H9 (cell line): ENCODE data around the gene WDR70. TPM values are rescaled to one million over a fixed set of nuclear protein-coding genes. Genes with fewer than 3 reads are reported as not detected.

Experiments used
- DNase-seq: peaks from one replicate; pipeline ENCODE4 v3.0.0-alpha.2; 2017
- H2AFZ ChIP-seq: one replicate; pipeline ENCODE4 v1.6.1; 2013; ENCODE audit warnings: mild to moderate bottlenecking, low read length, control low read depth, moderate library complexity
- H2AK5ac ChIP-seq: 2 replicates; pipeline ENCODE4 v1.6.1; 2013; ENCODE audit warnings: low read length, control low read depth, mixed read lengths; ENCODE audit not compliant: insufficient read length
- H2BK120ac ChIP-seq: one replicate; pipeline ENCODE4 v1.6.1; 2013; ENCODE audit warnings: low read depth, mild to moderate bottlenecking, low read length, control low read depth, inconsistent platforms; ENCODE audit not compliant: poor library complexity, severe bottlenecking
- H2BK12ac ChIP-seq: 2 replicates; pipeline ENCODE4 v1.6.1; 2013; ENCODE audit warnings: low read length, control low read depth, mixed read lengths, low read depth; ENCODE audit not compliant: insufficient read length
- H2BK15ac ChIP-seq: 2 replicates; pipeline ENCODE4 v1.6.1; 2013; ENCODE audit warnings: low read depth, low read length, control low read depth
- H2BK20ac ChIP-seq: one replicate; pipeline ENCODE4 v1.6.1; 2013; ENCODE audit warnings: low read depth, mild to moderate bottlenecking, low read length, control low read depth, inconsistent platforms; ENCODE audit not compliant: poor library complexity, severe bottlenecking
- H2BK5ac ChIP-seq: 2 replicates; pipeline ENCODE4 v1.6.1; 2013; ENCODE audit warnings: low read length, control low read depth, mixed read lengths; ENCODE audit not compliant: insufficient read length
- H3K14ac ChIP-seq: 2 replicates; pipeline ENCODE4 v1.6.1; 2013; ENCODE audit warnings: low read length, control low read depth; ENCODE audit not compliant: insufficient read depth
- H3K18ac ChIP-seq: 2 replicates; pipeline ENCODE4 v1.6.1; 2013; ENCODE audit warnings: low read depth, mild to moderate bottlenecking, mixed read lengths, low read length, control low read depth; ENCODE audit not compliant: insufficient read length
- H3K23ac ChIP-seq: 2 replicates; pipeline ENCODE4 v1.6.1; 2013; ENCODE audit warnings: low read length, control low read depth, mixed read lengths, low read depth; ENCODE audit not compliant: insufficient read length
- H3K23me2 ChIP-seq: 2 replicates; pipeline ENCODE4 v1.6.1; 2013; ENCODE audit warnings: low read depth, mild to moderate bottlenecking, mixed read lengths, low read length, control low read depth; ENCODE audit not compliant: insufficient read length, poor library complexity, severe bottlenecking
- H3K27ac ChIP-seq: 2 replicates; pipeline ENCODE4 v1.5.1; 2013; ENCODE audit warnings: low read length, control low read depth, mixed read lengths, low read depth; ENCODE audit not compliant: insufficient read length
- H3K27me3 ChIP-seq: 2 replicates; pipeline ENCODE4 v1.6.1; 2013; ENCODE audit warnings: low read length, control low read depth, inconsistent platforms; ENCODE audit not compliant: insufficient read depth
- H3K4ac ChIP-seq: 2 replicates; pipeline ENCODE4 v1.6.1; 2013; ENCODE audit warnings: low read depth, mild to moderate bottlenecking, control low read depth, inconsistent platforms, low read length, moderate library complexity
- H3K4me1 ChIP-seq: 2 replicates; pipeline ENCODE4 v1.6.1; 2013; ENCODE audit warnings: low read length, control low read depth, inconsistent platforms; ENCODE audit not compliant: insufficient read depth
- H3K4me2 ChIP-seq: 2 replicates; pipeline ENCODE4 v1.6.1; 2013; ENCODE audit warnings: low read length, control low read depth, mixed read lengths; ENCODE audit not compliant: insufficient read length, insufficient read depth
- H3K56ac ChIP-seq: 2 replicates; pipeline ENCODE4 v1.6.1; 2013; ENCODE audit warnings: low read depth, mild to moderate bottlenecking, mixed read lengths, low read length, control low read depth; ENCODE audit not compliant: insufficient read length
- H3K79me1 ChIP-seq: 2 replicates; pipeline ENCODE4 v1.6.1; 2013; ENCODE audit warnings: low read depth, mild to moderate bottlenecking, moderate library complexity, low read length, control low read depth, inconsistent platforms; ENCODE audit not compliant: insufficient read depth, poor library complexity, severe bottlenecking
- H3K79me2 ChIP-seq: 2 replicates; pipeline ENCODE4 v1.6.1; 2013; ENCODE audit warnings: low read length, control low read depth, inconsistent platforms; ENCODE audit not compliant: insufficient read depth
- H3K9ac ChIP-seq: 2 replicates; pipeline ENCODE4 v1.6.1; 2013; ENCODE audit warnings: low read length, control low read depth, mixed read lengths; ENCODE audit not compliant: insufficient read length; ENCODE audit errors: extremely low read depth
- H3K9me3 ChIP-seq: one replicate; pipeline ENCODE4 v1.6.1; 2013; ENCODE audit warnings: low read depth, low read length, inconsistent platforms; ENCODE audit not compliant: control insufficient read depth
- H3T11ph ChIP-seq: one replicate; pipeline ENCODE4 v1.6.1; 2013; ENCODE audit warnings: mild to moderate bottlenecking, low read length, control low read depth, inconsistent platforms
- H4K20me1 ChIP-seq: one replicate; pipeline ENCODE4 v1.6.1; 2013; ENCODE audit not compliant: control insufficient read depth, insufficient read length, insufficient read depth
- H4K5ac ChIP-seq: 2 replicates; pipeline ENCODE4 v1.6.1; 2013; ENCODE audit warnings: low read depth, mild to moderate bottlenecking, mixed read lengths, low read length, control low read depth; ENCODE audit not compliant: insufficient read length
- H4K8ac ChIP-seq: replicated peaks from 2 replicates; pipeline ENCODE4 v1.6.1; 2013; ENCODE audit warnings: low read length, control low read depth, mixed read lengths, low read depth; ENCODE audit not compliant: insufficient read length
- H4K91ac ChIP-seq: 2 replicates; pipeline ENCODE4 v1.6.1; 2013; ENCODE audit warnings: low read depth, mild to moderate bottlenecking, moderate library complexity, mixed read lengths, low read length, control low read depth; ENCODE audit not compliant: insufficient read length
- H3K27ac Mint-ChIP-seq, 3 experiments: 2 replicates in 2 of 3; 3 replicates in 1 of 3; pipeline ENCODE4 v1.8.0; 2020 to 2021; ENCODE audit warnings: mixed read lengths in 3 of 3, mild to moderate bottlenecking in 1 of 3, moderate library complexity in 1 of 3
- H3K27me3 Mint-ChIP-seq: 2 replicates; pipeline ENCODE4 v1.8.0; 2021; ENCODE audit warnings: low read depth, mild to moderate bottlenecking, moderate library complexity, mixed read lengths
- H3K36me3 Mint-ChIP-seq, 3 experiments: 2 replicates in 2 of 3; 3 replicates in 1 of 3; pipeline ENCODE4 v1.8.0; 2020 to 2021; ENCODE audit warnings: low read depth in 3 of 3, mixed read lengths in 3 of 3; ENCODE audit not compliant: insufficient read depth in 1 of 3
- H3K4me1 Mint-ChIP-seq, 2 experiments: 2 replicates each; pipeline ENCODE4 v1.8.0; 2020; ENCODE audit warnings: mixed read lengths in 2 of 2
- H3K4me3 Mint-ChIP-seq, 2 experiments: 2 replicates in 1 of 2; 3 replicates in 1 of 2; pipeline ENCODE4 v1.8.0; 2020 to 2021; ENCODE audit warnings: mild to moderate bottlenecking in 2 of 2, mixed read lengths in 2 of 2, moderate library complexity in 1 of 2
- H3K9me3 Mint-ChIP-seq, 2 experiments: 2 replicates in 1 of 2; 3 replicates in 1 of 2; pipeline ENCODE4 v1.8.0; 2020; ENCODE audit warnings: mild to moderate bottlenecking in 2 of 2, mixed read lengths in 2 of 2, moderate library complexity in 1 of 2
- CTCF ChIP-seq: fragments of 200-600 bp; sonication (generic); conservative IDR thresholded peaks from 3 replicates; pipeline ENCODE4 v1.8.0; 2021; ENCODE audit warnings: antibody characterized with exemption, mild to moderate bottlenecking
- WGBS: extraction: QIAGEN DNeasy Blood & Tissue Kit; methylation state at CpG from one replicate; pipeline ENCODE4 v1.1.7; 2013; ENCODE audit warnings: missing lambda C conversion rate, low lambda C conversion rate, mixed read lengths; ENCODE audit not compliant: insufficient read length; ENCODE audit errors: extremely low coverage; 5-methylcytosine and 5-hydroxymethylcytosine counted together
- total RNA-seq: library from RNA; stranded (reverse); gene quantifications from 2 replicates; pipeline ENCODE4 v1.2.1, GENCODE V29; 2021

WDR70 gene
- total RNA-seq, 1 experiment from 2014 or later, result 38.1 TPM

- no peak overlapping the region for H3K27ac ChIP-seq
- no peak overlapping the region for H3K4me2 ChIP-seq
- no peak overlapping the region for H3K18ac ChIP-seq
Measured at GRCh38 chr5:37417347-37417746, 38.2 kb downstream of the WDR70 start.

More at GRCh38 chr5:37417347-37417746, 38.2 kb downstream of the WDR70 start:
- H2AFZ ChIP-seq, result no peak overlapping the region
- Mint-ChIP-seq H3K4me3 (no peak overlapping the region), H3K9me3 (no peaks in the 10 kb centered on the region; a peak in 1 of 5 replicates), H3K36me3 (peaks cover 11 to 34% (median 22%) of the 10 kb centered on the region in 3 experiments; a peak in 6 of 7 replicates), H3K27ac (no peak overlapping the region), H3K4me1 (no peaks in the 10 kb centered on the region), H3K27me3 (no peaks in the 10 kb centered on the region; the same call in 1 of the 2 replicates)
- H2BK20ac ChIP-seq, result no peak overlapping the region
- no peaks in the 10 kb centered on the region for H3K4me1 ChIP-seq
- H3K79me2 ChIP-seq, result no peaks in the 10 kb centered on the region
- WGBS, result no CpG with 5 or more reads among the region's 9 CpGs
- H3K9ac ChIP-seq, result no peak overlapping the region
- no peak overlapping the region for H4K91ac ChIP-seq
- no peak overlapping the region for H2BK120ac ChIP-seq
- no peak overlapping the region for H4K5ac ChIP-seq
- H3K79me1 ChIP-seq, result no peaks in the 10 kb centered on the region
- H2BK15ac ChIP-seq, result no peak overlapping the region
- no peaks in the 10 kb centered on the region for H3K23me2 ChIP-seq
- no peak overlapping the region for H2BK5ac ChIP-seq
- H3K9me3 ChIP-seq, result no peaks in the 10 kb centered on the region
- H3K23ac ChIP-seq, result no peak overlapping the region
- H3K56ac ChIP-seq, result no peak overlapping the region
- H3K14ac ChIP-seq, result no peak overlapping the region
- DNase-seq, result no peak
- H3K4ac ChIP-seq, result no peak overlapping the region
- no peak for TF ChIP-seq CTCF
- no peaks in the 10 kb centered on the region for H3K27me3 ChIP-seq
- no peaks in the 10 kb centered on the region for H4K20me1 ChIP-seq
- H4K8ac ChIP-seq, result no peak overlapping the region
- H2BK12ac ChIP-seq, result no peak overlapping the region
- H3T11ph ChIP-seq, result no peak overlapping the region
- no peak overlapping the region for H2AK5ac ChIP-seq
